Hematopoietic multipotent progenitor cell treated with erythropoietin and hydrocortisone succinate and interleukin-3 and kit ligand, for 6 days (in vitro differentiated cells): ENCODE results near the gene SLC27A6.
"Not testable (repeated sequence)": the region's sequence is repeated elsewhere in the genome, so short reads cannot be mapped to it uniquely, and the experiment has no call there.

Experiments used
- DNase-seq: peaks from one replicate; pipeline ENCODE4 v3.0.0-alpha.2; 2015

SLC27A6 gene

GRCh38 chr5:129003232-129003631 is 37.9 kb downstream of the SLC27A6 start:
- no peak for DNase-seq

- no peak for DNase-seq
These were observed 48.9 kb downstream of the SLC27A6 start for GRCh38 chr5:129014185-129014584.

DNA sequence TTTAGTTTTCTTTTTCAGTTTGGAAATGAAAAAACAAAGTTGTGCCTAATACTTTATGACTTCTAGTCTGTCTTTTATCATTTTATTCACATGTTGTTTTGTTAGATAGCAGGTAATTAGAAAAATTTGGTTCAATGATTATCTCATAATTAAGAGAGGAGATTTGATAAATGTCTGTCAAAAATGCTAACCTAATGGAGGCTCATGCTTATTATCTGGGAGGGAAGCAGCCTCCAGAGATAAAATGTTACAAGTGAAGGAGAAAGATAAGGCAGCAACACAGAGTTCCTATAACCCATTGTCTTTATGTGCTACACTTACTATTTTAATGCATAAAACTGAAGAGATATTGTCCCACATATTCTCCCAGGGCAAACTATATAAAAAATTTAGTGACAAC is 53.5 kb downstream of the SLC27A6 start:
- peak; percentile 50 for DNase-seq

DNA sequence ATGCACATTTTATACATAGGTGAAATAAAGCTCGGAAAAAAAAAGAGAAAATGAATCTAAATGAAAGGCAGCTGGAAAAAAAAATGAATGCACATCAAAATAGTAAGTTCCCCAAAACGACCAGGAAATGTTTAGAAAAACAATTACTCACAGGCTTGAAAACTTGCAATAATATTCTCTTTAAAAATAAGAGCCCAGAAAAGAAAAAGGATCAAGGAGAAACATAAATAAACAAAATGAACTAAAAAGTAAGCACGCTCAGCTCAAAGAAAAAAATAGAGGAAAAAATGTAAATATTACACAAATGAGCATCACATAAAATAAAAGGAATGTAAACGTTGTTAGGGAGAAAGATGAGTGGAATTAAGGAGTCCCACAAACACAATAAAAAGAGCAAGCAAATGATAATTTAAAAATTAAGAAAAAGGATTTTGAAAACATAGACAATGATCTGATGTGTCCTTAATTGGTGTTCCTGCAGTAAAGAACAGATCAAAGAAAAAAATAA is 54.2 kb downstream of the SLC27A6 start:
- no peak for DNase-seq

DNA sequence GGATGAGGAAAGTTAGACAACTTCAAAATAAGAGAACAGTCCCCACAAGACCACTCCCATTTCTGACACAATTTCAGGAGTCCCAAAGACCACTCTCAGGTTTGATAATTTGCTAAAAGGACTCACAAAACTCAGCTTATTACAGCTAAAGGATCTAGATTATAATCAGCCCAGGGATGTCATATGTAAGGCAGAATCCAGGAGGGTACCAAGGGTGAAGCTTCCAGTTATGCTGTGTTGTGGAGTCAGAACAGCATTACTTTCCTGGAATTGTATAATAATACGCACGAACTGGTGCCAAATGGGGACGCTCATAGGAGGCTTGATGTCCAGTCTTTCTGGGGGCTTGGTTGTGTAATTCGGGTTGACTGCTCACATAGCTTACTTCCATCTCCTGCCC is 55.4 kb downstream of the SLC27A6 start:
- DNase-seq: no peak

DNA sequence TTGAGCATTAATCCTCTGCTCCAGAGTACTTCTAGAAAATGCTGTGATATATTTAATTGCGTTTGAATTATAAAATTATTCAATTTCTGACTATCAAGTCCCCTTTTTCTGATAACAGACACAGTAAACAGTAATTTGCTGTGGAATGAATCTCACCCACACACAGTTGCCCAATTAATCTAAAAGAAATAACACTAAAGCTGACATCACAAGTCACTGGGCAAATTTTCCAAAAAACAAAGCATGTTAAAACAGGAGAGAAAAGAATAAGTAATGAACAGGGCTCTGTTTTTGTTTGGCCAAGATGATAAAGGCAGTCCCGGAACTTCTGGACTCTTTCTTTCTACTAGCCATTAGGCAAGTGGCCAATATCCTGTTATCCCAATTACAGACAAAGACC is 56.5 kb downstream of the SLC27A6 start:
- DNase-seq: no peak

DNA sequence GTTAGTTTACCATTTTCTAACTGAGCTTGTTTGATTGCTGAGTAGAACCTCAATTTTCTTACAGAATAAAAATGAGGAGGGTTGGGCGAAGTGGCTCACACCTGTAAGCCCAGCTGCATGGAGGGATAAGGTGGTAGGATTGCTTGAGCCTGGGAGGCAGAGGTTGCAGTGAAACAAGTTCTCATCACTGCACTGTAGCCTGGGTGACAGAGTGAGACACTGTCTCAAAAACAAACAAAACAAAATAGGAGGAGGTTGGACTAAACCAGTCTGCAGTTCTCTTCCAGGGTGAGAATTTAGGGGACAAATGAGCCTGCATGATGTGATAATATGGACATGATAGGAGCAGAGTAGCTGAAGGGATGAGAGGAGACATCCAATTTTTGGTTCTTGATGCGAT is 57.3 kb downstream of the SLC27A6 start:
- DNase-seq: no peak

DNA sequence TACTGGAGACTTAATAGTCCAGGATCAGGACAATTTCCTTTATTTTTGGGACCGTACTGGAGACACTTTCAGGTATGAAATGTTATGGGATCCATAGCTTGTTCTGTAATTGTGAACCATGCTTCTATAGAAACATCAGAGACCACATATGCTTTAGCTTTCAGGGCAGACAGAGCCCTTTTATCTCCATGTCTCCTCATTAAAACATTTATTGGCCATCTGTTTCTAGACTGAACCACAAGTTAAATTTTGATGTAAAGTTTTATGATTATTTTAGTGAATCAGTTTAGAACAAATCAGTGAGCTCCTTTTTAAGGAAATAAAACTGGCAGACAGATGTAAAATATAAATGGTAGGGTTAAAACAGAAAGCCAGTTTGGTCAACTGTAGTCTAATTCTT is 62.0 kb downstream of the SLC27A6 start:
- no peak for DNase-seq

GRCh38 chr5:129031886-129032683 is 66.8 kb downstream of the SLC27A6 start:
- DNase-seq: no peak

GRCh38 chr5:129036257-129036656 is 71.0 kb downstream of the SLC27A6 start:
- DNase-seq: not testable (repeated sequence)

DNA sequence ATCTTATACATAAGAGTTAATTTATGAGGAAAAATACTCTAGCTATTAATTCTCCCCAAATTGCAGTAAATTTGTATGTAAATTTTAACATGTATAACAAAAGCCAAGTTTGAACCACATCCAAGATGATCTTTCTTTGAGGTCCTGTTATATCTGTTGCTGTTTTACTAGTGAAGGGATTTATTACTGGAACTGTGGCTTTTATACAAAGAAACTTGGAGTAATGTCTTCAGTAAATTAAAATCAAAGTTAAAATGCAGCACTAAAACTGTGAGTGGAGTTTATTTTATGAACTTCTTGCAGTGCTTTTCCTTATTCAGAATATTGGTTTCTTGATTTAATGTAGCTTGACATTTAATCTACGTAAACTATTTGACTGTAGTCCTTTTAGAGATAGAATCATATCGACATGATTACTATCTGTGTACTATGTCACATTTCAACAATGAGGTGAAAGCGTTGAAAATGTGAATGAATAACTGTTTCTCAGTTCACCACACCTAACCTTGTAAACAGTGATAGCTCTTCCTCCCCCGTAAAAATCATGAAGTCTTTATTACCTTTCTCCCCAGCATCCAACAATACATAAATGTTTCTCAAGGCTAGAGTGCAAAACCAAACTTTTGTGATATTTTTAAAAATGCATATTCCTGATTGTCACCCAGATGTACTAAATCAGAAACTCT is 76.1 kb downstream of the SLC27A6 start:
- DNase-seq: no peak

DNA sequence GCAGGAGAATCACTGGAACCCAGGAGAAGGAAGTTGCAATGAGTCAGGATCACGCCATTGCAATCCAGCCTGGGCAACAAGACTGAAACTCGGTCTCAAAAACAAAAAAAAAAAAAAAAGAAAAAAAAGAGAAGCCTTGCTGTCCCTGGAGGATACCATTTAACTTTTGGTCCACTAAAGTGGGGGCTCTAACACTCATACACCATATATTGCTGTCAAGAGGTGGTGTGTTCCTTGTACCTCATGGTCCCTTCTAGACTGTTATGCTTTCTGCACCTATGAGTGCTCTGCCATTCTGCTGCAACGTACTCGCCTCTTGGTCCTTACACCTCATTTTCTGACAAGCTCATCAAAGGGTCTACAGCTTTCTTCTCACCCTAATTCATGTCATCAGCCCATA is 77.0 kb downstream of the SLC27A6 start:
- DNase-seq: no peak

DNA sequence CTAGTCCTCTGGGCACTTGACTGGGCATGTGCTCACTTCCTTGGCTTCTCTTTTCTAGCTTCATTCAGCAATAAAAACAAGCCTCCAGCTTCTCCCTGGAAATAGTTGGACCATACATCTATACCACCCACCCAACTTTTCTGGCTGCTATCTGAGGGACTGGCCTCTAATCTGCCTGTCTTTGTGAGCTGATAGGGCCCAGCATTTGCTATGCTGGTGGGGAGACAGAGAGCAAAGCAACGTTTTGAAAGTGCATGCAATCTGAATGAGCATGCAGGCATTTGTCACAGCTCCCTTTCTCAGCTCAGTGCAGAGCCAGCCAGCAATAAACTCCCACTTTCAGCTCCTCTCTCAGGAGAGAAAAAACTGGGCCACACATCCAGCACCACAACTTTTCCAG is 78.6 kb downstream of the SLC27A6 start:
- DNase-seq: no peak

- no peak for DNase-seq
These were observed 80.9 kb downstream of the SLC27A6 start for GRCh38 chr5:129046151-129046550.

DNA sequence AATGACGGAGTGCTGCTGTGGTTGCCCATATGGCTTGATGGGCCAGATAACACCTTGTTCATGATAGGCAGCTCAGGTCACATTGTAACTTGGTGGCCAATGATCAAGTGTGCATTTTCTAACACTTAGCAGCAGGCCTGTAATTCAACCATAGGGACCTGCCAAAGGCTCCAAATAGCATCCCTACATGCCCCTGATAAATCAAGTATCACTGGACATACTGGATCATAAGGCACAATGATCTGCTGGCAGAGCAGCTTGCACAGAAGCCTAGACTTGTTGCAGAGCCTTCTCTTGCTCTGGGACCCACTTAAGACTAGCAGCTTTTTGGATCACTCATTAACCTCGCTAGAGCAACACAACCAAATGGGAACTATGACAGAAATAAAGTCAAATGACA is 83.2 kb downstream of the SLC27A6 start:
- DNase-seq: no peak

DNA sequence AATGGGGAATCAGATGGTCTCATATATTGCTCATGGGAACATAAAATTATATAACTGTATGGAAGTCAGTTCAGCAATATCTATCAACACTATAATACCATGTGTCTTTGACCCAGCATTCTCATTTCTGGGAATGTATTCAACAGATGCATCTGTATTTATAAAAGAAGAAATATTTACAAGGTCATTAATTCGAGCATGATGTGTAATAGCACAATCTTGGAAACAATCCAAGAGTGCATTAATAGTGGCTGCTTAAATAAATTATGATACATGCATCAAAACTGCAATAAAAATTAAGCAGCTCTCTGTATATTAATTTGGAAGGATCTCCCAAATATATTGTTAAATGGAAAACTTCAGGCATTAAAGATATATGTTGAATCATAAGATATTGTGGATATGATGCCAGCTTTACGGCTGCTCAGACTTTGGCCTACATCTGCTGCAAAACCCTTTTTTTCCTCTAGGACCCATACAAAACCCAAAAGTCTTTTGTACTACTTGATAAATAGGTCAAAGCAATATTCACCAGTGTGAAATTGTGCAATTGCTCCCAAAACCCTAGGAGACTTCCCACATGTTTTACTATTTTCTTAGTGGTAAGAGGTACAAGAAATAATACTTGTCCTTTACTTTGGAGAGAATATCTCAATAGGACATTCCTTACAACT is 84.0 kb downstream of the SLC27A6 start:
- no peak for DNase-seq

DNA sequence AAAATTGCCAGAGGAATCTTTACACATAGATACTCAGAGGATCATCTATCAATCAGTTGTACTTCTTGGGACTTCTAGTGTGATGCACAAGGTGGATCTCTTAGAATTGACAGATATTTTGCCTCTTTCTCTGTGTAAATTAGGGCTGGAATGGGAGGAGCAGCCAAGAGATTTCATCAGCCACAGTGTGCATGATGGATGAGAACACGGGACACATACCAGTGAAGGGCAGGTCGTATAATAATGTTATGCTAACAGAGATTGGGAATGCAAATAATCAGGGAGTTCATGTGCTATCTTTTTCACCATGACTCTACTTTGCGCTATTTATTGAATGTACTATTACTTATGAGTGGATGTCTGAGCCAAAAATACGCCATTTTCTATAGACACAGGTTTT is 86.0 kb downstream of the SLC27A6 start:
- DNase-seq: no peak

GRCh38 chr5:129053438-129053837 is 88.2 kb downstream of the SLC27A6 start:
- no peak for DNase-seq

GRCh38 chr5:129057329-129057728 is 92.0 kb downstream of the SLC27A6 start:
- DNase-seq: no peak

- no peak for DNase-seq
These were observed 96.6 kb downstream of the SLC27A6 start for GRCh38 chr5:129061849-129062248.

DNA sequence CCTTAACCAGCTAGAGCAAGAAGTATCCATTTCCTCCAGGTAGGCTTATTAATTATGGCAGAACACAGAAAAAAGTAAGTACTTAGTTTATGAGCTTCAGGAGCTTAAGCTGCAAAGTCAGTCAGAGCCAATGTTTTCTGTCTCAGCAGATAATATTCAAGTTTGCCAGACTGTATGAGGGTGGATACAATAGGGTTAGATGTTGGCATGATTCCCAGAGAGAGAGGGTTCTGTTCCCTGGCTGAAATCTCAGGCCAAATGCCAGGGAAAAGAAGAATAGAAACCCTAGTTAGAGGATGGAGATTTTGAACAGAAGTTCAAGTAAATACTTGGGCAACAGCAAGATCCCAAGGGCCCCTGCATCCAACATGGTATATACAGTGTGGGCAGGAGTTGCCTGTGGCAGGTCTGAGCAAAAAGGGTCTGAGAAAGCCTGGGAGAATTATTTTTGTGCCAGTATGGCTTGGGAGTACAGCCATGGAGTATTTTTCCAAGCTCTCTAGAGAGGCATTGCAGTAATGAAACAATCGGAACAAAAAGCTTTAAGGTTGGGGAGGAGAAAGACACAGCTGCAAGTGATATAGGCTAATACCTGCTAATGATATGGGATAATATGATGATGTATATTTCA is 98.3 kb downstream of the SLC27A6 start:
- DNase-seq: peak; percentile 39

- DNase-seq: no peak
These were observed 100.4 kb downstream of the SLC27A6 start for GRCh38 chr5:129065721-129066120.

GRCh38 chr5:129067745-129068144 is 102.5 kb downstream of the SLC27A6 start:
- DNase-seq: no peak
